Measurements from ENCODE around the gene CGNL1. TPM values are rescaled to one million over a fixed set of nuclear protein-coding genes. Genes with fewer than 3 reads are reported as not detected.

Gene CGNL1
- total and polyA plus RNA-seq, 10 of the 15 experiments (the other 5 are each of a cell fraction or from before 2014, with no cell fraction given) = under 0.01 to 0.27 (median 0.04) TPM; not detected in 3

GRCh38 chr15:57387564-57388076, 11.3 kb downstream of the CGNL1 start:
- DNase-seq (ENCODE audit: low read depth, low spot score) = no peak
- Histone ChIP-seq H3K9ac (ENCODE audit: control insufficient read depth, insufficient read depth, low read length) (no peak overlapping the region), H2AFZ (ENCODE audit: control insufficient read depth, low read depth, low read length) (no peak overlapping the region), H3K27me3 (replicated peaks in 1 of 2; ENCODE audit: control insufficient read depth in 2 of 2, insufficient read depth in 2 of 2, low read length in 1 of 2) (no peaks in the 10 kb centered on the region; a peak in 1 of 4 replicates), H3K4me1 (ENCODE audit: control insufficient read depth, insufficient read depth, low read length) (no peaks in the 10 kb centered on the region), H3K9me3 (replicated peaks; ENCODE audit: control insufficient read depth, insufficient read depth, low read length) (no peaks in the 10 kb centered on the region), H4K20me1 (ENCODE audit: control insufficient read depth, insufficient read depth) (no peaks in the 10 kb centered on the region), H3K79me2 (ENCODE audit: control insufficient read depth, insufficient read depth, low read length) (no peaks in the 10 kb centered on the region), H3K27ac (ENCODE audit: control insufficient read depth, insufficient read depth) (no peak overlapping the region), H3K4me3 (no peak overlapping the region), H3K4me2 (ENCODE audit: control insufficient read depth, insufficient read depth) (no peak overlapping the region), H3K36me3 (ENCODE audit: control insufficient read depth in 2 of 2, insufficient read depth in 2 of 2, low read length in 1 of 2) (no peaks in the 10 kb centered on the region)
- SMC1A ChIA-PET (ENCODE audit: uncharacterized antibody, unreplicated experiment) = interaction anchor here (0.6 to 0.9 kb wide), 2 partner anchors 55 to 906 kb away, joined by 3 read pairs; no protein-coding TSS in a partner anchor
- no TSS peak for BruUV-seq (replicated peaks)
- RAD21 ChIA-PET (ENCODE audit: unreplicated experiment) = no interaction called here
- FAIRE-seq = no peak
- ATAC-seq = no peak
- POLR2A ChIA-PET = no interaction called here
- in situ Hi-C loops (cut with MboI) (no loop called here), intact Hi-C loops (cut with micrococcal nuclease; ENCODE audit: unreplicated experiment) (no loop called here)
- TF ChIP-seq IRF4 (IDR thresholded peaks at IDR 0.05; ENCODE audit: low read depth, low read length) = no peak
- TF ChIP-seq NFYA (IDR thresholded peaks at IDR 0.05; ENCODE audit: borderline replicate concordance, low read depth, low read length) = no peak
- TF ChIP-seq PBX3 (IDR thresholded peaks at IDR 0.05; ENCODE audit: insufficient replicate concordance, low read depth, low read length) = no peak
- CTCF ChIA-PET = no interaction called here
- 28% methylated on average over 3 of the region's 3 CpGs for WGBS (ENCODE audit: insufficient coverage, insufficient replicate concordance, low lambda C conversion rate, missing lambda C conversion rate)

- no peak for DNase-seq (ENCODE audit: low read depth, low spot score)
- no peak for ATAC-seq
- no TSS peak for BruUV-seq (replicated peaks)
- 47% methylated on average over 6 of the region's 6 CpGs for WGBS (ENCODE audit: insufficient coverage, insufficient replicate concordance, low lambda C conversion rate, missing lambda C conversion rate)
- Histone ChIP-seq H4K20me1 (ENCODE audit: control insufficient read depth, insufficient read depth) (no peaks in the 10 kb centered on the region), H3K79me2 (ENCODE audit: control insufficient read depth, insufficient read depth, low read length) (no peaks in the 10 kb centered on the region), H3K4me2 (ENCODE audit: control insufficient read depth, insufficient read depth) (no peak overlapping the region), H3K9me3 (replicated peaks; ENCODE audit: control insufficient read depth, insufficient read depth, low read length) (no peaks in the 10 kb centered on the region), H3K27me3 (replicated peaks in 1 of 2; ENCODE audit: control insufficient read depth in 2 of 2, insufficient read depth in 2 of 2, low read length in 1 of 2) (no peaks in the 10 kb centered on the region; a peak in 1 of 4 replicates), H3K4me3 (no peak overlapping the region), H2AFZ (ENCODE audit: control insufficient read depth, low read depth, low read length) (no peak overlapping the region), H3K4me1 (ENCODE audit: control insufficient read depth, insufficient read depth, low read length) (no peaks in the 10 kb centered on the region), H3K9ac (ENCODE audit: control insufficient read depth, insufficient read depth, low read length) (no peak overlapping the region), H3K36me3 (ENCODE audit: control insufficient read depth in 2 of 2, insufficient read depth in 2 of 2, low read length in 1 of 2) (no peaks in the 10 kb centered on the region), H3K27ac (ENCODE audit: control insufficient read depth, insufficient read depth) (no peak overlapping the region)
- ChIA-PET SMC1A (ENCODE audit: uncharacterized antibody, unreplicated experiment) (no interaction called here), CTCF (no interaction called here), POLR2A (no interaction called here), RAD21 (ENCODE audit: unreplicated experiment) (no interaction called here)
- in situ Hi-C loops (cut with MboI) (no loop called here), intact Hi-C loops (cut with micrococcal nuclease; ENCODE audit: unreplicated experiment) (no loop called here)
- no peak for TF ChIP-seq ETV6 (conservative IDR thresholded peaks at IDR 0.05 in 1 of 2, IDR thresholded peaks at IDR 0.05 in 1 of 2; ENCODE audit: borderline replicate concordance in 1 of 2, low read depth in 1 of 2)
- no peak for TF ChIP-seq SRF (IDR thresholded peaks at IDR 0.05; ENCODE audit: low read depth in 2 of 2, low read length in 2 of 2)
- TF ChIP-seq E4F1 (IDR thresholded peaks at IDR 0.05; ENCODE audit: borderline replicate concordance, partially characterized antibody) = no peak
- TF ChIP-seq POU2F2 (IDR thresholded peaks at IDR 0.05; ENCODE audit: borderline replicate concordance, low read depth, low read length) = no peak
- TF ChIP-seq BMI1 (IDR thresholded peaks at IDR 0.05; ENCODE audit: borderline replicate concordance) = no peak
- TF ChIP-seq ZNF274 (IDR thresholded peaks at IDR 0.05; ENCODE audit: insufficient read depth, insufficient read length) = no peak
- TF ChIP-seq HCFC1 (IDR thresholded peaks at IDR 0.05; ENCODE audit: low read length) = no peak
- FAIRE-seq = no peak
These were observed 12.2 kb downstream of the CGNL1 start for GRCh38 chr15:57388464-57388863.

All from GM12878 (cell line).